Chondrocyte (in vitro differentiated cells): ENCODE measurements around the gene ZSCAN32. TPM values are rescaled to one million over a fixed set of nuclear protein-coding genes. Genes with fewer than 3 reads are reported as not detected.

Experiments used
- DNase-seq: peaks from one replicate; pipeline ENCODE4 v3.0.0; 2021; ENCODE audit warnings: mixed read lengths, low spot score
- H3K27ac Mint-ChIP-seq: one replicate; pipeline ENCODE4 v1.8.0; 2021; ENCODE audit warnings: mild to moderate bottlenecking, moderate library complexity, mixed read lengths; ENCODE audit not compliant: unreplicated experiment
- H3K27me3 Mint-ChIP-seq: 2 replicates; pipeline ENCODE4 v1.8.0; 2021; ENCODE audit warnings: low read depth, mixed read lengths
- H3K36me3 Mint-ChIP-seq: 2 replicates; pipeline ENCODE4 v1.8.0; 2021; ENCODE audit warnings: low read depth, mixed read lengths
- H3K4me1 Mint-ChIP-seq: 2 replicates; pipeline ENCODE4 v1.8.0; 2021; ENCODE audit warnings: low read depth, mild to moderate bottlenecking, mixed read lengths
- H3K4me3 Mint-ChIP-seq: one replicate; pipeline ENCODE4 v1.8.0; 2021; ENCODE audit warnings: mild to moderate bottlenecking, moderate library complexity, mixed read lengths; ENCODE audit not compliant: unreplicated experiment
- H3K9me3 Mint-ChIP-seq: 2 replicates; pipeline ENCODE4 v1.8.0; 2021; ENCODE audit warnings: low read depth, mixed read lengths
- total RNA-seq: library from RNA; stranded (reverse); gene quantifications from 3 replicates; pipeline ENCODE4 v1.2.1, GENCODE V29; 2021
- TF ChIP-seq, protein P1 (sequence below): fragments of 200-600 bp; sonication (generic); IDR thresholded peaks from 2 replicates; pipeline ENCODE4 v1.5.0; 2021; ENCODE audit warnings: antibody characterized with exemption, mild to moderate bottlenecking, moderate library complexity

The ZSCAN32 gene
- total RNA-seq, 1 donor from 2014 or later = 13.4 TPM

DNA sequence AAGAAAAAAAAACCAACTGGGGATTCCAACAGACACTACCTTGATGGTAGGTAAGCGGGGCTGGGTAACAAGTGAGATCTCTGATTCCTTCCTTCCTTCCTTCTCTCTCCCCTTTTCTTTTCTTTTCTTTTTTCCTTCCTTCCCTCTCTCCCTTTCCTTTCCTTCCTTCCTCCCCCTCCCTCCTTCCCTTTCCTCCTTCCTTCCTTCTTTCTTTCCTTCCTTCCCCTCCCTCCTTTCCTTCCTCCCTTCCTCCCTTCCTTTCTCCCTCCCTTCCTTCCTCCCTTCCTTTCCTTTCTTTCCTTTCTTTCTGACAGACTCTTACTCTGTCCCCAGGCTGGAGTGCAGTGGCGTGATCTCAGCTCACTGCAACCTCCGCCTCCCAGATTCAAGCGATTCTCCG, 25.1 kb downstream of the ZSCAN32 start:
- TF ChIP-seq, protein P1, sequence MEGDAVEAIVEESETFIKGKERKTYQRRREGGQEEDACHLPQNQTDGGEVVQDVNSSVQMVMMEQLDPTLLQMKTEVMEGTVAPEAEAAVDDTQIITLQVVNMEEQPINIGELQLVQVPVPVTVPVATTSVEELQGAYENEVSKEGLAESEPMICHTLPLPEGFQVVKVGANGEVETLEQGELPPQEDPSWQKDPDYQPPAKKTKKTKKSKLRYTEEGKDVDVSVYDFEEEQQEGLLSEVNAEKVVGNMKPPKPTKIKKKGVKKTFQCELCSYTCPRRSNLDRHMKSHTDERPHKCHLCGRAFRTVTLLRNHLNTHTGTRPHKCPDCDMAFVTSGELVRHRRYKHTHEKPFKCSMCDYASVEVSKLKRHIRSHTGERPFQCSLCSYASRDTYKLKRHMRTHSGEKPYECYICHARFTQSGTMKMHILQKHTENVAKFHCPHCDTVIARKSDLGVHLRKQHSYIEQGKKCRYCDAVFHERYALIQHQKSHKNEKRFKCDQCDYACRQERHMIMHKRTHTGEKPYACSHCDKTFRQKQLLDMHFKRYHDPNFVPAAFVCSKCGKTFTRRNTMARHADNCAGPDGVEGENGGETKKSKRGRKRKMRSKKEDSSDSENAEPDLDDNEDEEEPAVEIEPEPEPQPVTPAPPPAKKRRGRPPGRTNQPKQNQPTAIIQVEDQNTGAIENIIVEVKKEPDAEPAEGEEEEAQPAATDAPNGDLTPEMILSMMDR = no peak

DNA sequence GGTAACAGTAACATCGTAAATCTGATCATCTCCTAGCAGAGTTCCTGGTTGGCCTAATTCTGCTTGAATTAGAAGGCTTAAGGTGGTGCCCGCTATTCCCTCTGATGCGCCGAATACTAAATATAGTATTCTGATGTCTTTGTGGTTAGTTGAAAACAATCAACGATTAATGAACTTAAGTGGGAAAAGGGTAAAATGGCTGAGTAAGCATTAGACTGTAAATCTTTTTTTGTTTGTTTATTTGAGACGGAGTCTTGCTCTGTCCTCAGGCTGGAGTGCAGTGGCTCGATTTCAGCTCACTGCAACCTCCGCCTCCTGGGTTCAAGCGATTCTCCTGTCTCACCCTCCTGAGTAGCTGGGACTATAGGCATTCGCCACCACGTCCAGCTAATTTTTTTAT, 31.7 kb downstream of the ZSCAN32 start:
- Mint-ChIP-seq H3K27me3 (no peaks in the 10 kb centered on the region), H3K4me3 (no peak overlapping the region), H3K36me3 (peaks cover 4% of the 10 kb centered on the region), H3K9me3 (peaks cover 11% of the 10 kb centered on the region), H3K27ac (no peak overlapping the region), H3K4me1 (no peaks in the 10 kb centered on the region)
- no peak for DNase-seq
- TF ChIP-seq, protein P1 = no peak

More for the DNA sequence above, 25.1 kb downstream of the ZSCAN32 start:
- no peak for DNase-seq
- H3K27me3 Mint-ChIP-seq = no peaks in the 10 kb centered on the region
- no peak overlapping the region for H3K27ac Mint-ChIP-seq
- no peaks in the 10 kb centered on the region for H3K4me1 Mint-ChIP-seq
- no peak overlapping the region for H3K4me3 Mint-ChIP-seq
- peaks cover 27% of the 10 kb centered on the region for H3K36me3 Mint-ChIP-seq
- peaks cover 52% of the 10 kb centered on the region for H3K9me3 Mint-ChIP-seq

DNA sequence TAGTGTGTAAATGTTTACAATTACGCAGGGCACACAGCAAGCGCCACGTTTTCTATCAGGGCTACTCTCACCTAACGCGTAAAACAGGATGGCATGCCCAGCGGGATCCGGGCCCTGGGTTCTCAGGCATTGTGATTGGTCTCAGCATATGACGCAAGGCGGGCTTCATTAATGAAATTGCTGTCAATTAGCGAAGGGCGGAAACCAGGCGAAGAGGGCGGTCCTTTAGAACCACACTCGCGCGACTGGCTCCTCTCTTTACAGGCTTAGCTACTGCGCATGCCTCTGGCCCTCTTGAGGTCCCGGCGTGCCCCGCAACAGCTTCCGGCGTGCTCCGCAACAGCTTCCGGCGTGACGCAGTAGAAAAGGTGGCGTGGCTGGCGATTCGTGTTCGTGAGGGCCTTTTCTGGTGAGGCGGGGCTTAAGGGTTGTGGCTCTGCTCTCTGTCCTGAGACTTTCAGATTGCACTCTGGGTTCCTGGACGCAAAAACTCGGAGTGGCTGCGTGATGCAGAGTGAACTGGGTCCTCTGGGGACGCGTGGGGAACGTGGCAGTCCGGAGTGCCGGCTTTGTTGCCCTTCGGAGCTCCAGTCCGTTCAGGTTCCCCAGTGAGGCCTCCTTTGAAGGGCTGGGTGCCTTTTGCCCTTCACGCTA, 35.9 kb downstream of the ZSCAN32 start:
- Mint-ChIP-seq H3K4me3 (no peak overlapping the region), H3K27ac (no peak overlapping the region), H3K36me3 (peaks cover 4% of the 10 kb centered on the region), H3K4me1 (no peaks in the 10 kb centered on the region), H3K9me3 (peaks cover 15% of the 10 kb centered on the region), H3K27me3 (peaks cover 11% of the 10 kb centered on the region)
- DNase-seq = no peak
- TF ChIP-seq, protein P1 = no peak

DNA sequence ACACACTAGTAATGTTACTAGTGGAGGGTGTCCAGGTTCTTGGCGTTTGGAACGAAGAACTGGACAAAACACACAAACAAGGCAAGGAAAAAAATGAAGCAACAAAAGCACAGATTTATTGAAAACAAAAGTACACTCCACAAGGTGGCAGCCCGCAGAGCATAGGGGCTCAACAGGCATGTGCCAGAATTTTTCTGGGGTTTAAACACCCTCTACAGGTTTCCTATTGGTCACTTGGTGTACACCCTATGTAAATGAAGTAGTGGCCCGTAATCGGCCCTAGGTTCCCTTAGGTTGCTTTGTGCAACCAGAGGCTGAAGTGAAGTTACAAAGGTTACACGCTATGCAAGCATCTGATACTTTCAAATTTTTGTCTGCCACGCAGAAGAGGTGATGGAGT, 37.0 kb downstream of the ZSCAN32 start:
- Mint-ChIP-seq H3K36me3 (peaks cover 4% of the 10 kb centered on the region), H3K27ac (no peak overlapping the region), H3K4me1 (no peaks in the 10 kb centered on the region), H3K9me3 (peaks cover 15% of the 10 kb centered on the region), H3K4me3 (no peak overlapping the region), H3K27me3 (peaks cover 12% of the 10 kb centered on the region)
- no peak for DNase-seq
- TF ChIP-seq, protein P1 = peak; percentile 18

DNA sequence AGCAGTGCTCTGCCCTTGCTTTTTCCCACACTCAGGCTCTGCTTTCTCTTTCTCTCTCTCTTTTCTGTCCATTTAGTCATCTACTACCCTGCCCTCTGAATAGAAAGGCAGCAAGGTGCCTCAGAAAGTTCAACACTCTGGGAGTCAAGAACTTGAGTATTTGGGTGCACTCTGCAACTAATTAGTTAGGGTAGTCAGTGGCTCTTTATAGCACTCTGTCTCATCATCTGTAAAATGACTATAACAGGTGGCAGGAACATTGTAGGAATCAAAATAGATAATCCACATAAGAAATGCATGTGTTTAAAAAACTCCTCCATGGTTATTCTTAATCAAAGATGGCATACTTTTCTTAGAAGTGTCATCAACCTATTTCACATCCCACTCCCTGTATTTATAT, 37.9 kb downstream of the ZSCAN32 start:
- Mint-ChIP-seq H3K27ac (no peak overlapping the region), H3K9me3 (peaks cover 15% of the 10 kb centered on the region), H3K27me3 (peaks cover 12% of the 10 kb centered on the region), H3K4me3 (no peak overlapping the region), H3K4me1 (no peaks in the 10 kb centered on the region), H3K36me3 (no peaks in the 10 kb centered on the region)
- TF ChIP-seq, protein P1 = no peak
- no peak for DNase-seq
